GM21529 (cell line): Measurements from ENCODE around the gene WFDC1.

Source experiments
- ATAC-seq: cut with Tn5 transposase; IDR thresholded peaks from one replicate; pipeline ENCODE4 v1.9.1; 2021; ENCODE audit not compliant: unreplicated experiment

Gene WFDC1

DNA sequence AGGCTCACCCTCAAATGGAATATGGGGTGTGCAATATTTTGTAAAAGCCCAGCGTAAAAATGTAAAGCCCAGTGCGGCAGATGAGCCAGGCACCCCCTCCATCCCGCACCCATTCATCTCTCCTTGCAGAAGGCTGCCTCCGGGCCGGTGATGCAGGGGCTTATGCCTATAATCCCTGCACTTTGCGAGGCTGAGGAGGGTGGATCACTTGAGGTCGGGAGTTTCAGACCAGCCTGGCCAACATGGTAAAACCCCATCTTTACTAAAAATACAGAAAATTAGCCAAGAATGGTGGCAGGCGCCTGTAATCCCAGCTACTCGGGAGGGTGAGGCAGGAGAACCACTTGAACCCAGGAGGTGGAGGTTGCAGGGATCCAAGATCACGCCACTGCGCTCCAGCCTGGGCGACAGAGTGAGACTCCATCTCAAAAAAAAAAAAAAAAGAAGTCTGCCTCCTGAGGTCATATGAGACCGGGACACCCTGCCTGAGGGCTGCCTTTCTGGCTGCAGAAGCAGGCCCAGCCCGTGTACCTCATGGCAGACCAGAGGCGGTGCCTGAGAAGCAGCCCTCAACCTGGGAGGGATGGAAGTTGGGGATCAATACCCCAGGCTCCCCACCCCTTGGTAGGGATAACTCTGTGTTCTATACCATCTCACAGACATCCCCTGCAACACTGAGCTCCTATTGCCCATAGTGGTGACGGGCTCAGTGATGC, 56.2 kb downstream of the WFDC1 start:
- no peak for ATAC-seq

- no peak for ATAC-seq
These were observed 57.0 kb downstream of the WFDC1 start for GRCh38 chr16:84351630-84352029.

- ATAC-seq = no peak
These were observed 59.6 kb downstream of the WFDC1 start for GRCh38 chr16:84354306-84354705.

DNA sequence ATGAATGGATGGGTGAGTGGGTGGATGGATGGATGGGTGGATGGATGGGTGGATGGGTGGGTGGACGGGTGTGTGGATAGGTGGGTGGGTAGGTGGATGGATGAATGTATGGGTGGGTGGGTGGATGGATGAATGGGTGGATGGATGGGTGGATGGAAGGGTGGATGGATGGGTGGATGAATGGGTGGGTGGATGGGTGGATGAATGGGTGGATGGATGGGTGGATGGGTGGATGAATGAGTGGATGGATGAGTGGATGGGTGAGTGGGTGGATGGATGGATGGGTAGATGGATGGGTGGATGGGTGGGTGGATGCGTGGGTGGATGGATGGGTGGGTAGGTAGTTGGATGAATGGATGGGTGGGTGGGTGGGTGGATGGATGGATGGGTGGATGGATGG, 60.5 kb downstream of the WFDC1 start:
- ATAC-seq = no peak

DNA sequence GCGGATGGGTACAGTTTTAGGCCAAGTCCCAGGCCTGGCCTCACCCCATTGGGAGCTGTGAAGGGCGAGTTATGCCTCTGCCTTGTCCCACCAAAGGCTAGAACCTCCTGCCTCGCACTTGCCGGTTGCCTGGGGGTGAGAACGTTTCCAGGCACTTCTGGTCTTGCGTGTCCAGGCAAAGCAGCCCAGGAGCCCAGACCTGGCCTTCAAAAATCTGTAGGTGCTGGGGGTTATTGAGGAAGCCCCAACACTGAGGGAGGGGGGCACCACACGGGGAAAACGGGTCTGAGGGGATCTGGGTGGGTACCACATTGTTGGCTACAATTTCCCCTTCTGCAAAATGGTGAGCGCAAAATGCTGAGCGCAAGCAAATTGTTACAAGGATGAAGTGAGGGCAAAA, 61.5 kb downstream of the WFDC1 start:
- no peak for ATAC-seq

GRCh38 chr16:84356591-84357116, 62.0 kb downstream of the WFDC1 start:
- no peak for ATAC-seq

- ATAC-seq = no peak
These were observed 62.5 kb downstream of the WFDC1 start for GRCh38 chr16:84357191-84357651.

DNA sequence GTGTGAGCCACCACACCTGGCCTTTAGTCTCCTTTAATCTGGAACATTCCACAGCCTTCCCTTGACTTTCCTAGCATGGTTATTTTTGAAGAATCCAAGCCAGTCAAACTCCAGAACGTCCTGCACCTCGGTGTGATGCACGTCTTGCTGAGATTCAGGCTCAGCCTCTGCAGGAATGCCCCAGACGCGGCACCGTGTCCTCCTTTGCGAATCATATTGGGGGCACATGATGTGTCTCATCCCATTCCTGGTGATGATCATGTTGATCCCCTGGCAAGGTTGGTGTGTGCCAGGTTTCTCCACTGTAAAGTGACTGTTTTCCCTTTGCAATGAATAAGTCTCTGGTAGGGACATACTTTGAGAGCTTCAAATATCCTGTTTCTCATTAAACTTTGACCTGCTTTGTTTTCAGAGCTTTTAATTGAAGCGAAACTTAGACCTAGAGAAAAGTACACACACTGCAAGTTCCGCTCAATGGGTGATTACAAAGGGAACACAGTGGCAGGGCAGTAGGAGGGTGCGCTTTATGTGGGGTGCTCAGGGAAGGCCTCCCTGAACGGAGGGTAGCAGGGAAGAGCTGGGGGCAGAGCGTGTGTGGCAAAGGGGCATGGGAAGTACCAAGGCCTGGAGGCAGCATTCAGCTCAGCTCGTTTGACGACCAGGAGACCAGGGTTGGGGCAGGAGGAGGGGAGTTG, 64.1 kb downstream of the WFDC1 start:
- ATAC-seq = no peak

- no peak for ATAC-seq
These were observed 64.6 kb downstream of the WFDC1 start for GRCh38 chr16:84359326-84359725.

- ATAC-seq = no peak
These were observed 65.5 kb downstream of the WFDC1 start for GRCh38 chr16:84360170-84360569.

DNA sequence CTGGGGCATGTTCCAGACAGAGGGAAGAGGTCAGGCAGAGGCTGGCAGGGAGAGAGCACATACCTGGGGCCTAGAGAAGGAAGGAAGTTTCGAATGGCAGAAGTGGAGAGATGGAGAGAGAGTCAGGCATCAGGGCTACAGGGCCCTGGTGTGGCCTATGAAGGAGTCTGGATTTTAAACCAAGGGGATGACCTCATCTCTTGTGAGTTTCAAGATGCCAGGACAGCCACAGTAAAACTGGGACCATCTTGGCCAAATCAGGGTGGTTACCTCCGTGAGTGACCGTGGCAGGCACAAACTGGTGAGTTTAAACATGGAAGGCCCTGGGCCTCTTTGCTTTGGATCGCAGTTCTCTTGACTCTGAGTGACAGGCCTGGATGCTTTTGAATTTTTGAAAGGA, 66.1 kb downstream of the WFDC1 start:
- ATAC-seq = no peak

DNA sequence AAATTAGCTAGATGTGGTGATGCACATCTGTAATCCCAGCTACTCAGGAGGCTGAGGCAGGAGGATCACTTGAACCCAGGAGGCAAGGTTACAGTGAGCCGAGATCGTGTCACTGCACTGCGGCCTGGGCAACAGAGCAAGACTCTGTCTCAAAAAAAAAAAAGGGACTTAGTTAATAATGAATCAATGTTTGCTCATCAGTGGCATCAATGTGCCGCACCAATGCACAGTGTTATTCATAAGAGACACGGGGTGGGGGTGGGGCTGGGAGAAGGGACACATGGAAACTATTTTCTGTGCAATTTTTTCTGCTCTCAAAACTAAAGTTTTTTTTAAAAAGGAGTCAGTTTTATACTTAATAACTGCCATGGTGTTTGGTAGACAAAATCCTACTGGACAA, 66.9 kb downstream of the WFDC1 start:
- ATAC-seq = no peak

- no peak for ATAC-seq
These were observed 67.8 kb downstream of the WFDC1 start for GRCh38 chr16:84362471-84362941.

DNA sequence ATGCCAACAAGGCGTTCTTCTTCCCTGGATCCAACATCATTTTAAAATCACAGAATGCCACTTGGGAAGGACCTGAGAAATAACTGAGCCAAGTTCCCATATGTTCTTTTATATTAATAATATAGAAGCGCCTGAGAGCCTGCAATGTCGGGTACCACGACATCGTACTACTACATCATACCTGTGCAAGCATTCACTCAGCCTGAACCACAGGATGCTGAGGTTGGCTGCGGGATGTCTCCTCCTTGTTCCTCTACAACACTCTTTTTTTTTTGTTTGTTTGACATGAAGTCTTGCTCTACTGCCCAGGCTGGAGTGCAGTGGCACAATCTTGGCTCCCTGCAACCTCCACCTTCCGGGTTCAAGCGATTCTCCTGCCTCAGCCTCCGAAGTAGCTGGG, 71.5 kb downstream of the WFDC1 start:
- no peak for ATAC-seq

- no peak for ATAC-seq
These were observed 72.6 kb downstream of the WFDC1 start for GRCh38 chr16:84367297-84367680.

- ATAC-seq = no peak
These were observed 73.2 kb downstream of the WFDC1 start for GRCh38 chr16:84367750-84368307.

DNA sequence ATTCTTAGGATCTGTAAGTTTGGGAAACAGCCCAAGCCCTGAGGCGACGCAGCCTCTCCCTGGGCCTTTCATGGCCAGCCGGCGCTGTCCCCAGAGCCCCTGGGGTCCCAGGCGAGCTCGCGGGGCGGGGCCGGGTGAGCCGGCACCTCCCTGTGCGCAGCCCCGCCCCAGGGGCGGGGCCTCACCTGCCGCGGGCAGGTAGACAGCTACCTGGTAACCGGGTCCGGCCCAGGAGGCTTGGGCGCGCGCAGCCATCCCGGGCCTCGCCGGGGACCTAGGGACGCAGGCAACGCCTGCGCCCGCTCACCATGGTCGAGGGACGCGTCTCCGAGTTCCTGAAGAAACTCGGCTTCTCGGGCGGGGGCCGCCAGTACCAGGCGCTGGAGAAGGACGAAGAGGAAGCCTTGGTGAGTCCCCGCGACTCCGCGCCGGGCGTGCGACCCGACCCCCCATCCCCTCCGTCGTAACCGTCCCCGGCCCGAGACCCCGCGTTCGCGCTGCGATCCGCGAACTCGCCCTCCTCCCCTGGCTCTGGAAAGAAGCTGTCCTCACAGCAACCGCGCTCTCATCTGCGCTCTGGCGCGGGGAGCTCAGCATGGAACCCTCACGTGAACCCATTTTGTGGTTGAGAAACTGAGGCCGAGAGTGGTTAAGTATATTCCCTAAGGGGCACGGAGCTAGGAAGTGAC, 73.8 kb downstream of the WFDC1 start, which contains the start of gene ATP2C2:
ATP2C2 (plus strand) TSS at position 231 of the 689 bp plus-strand sequence; CDS start at position 309, 78 bp downstream.
- ATAC-seq = no peak

GRCh38 chr16:84369105-84369504, 74.4 kb downstream of the WFDC1 start:
- ATAC-seq = no peak

GRCh38 chr16:84369938-84370627, 75.4 kb downstream of the WFDC1 start:
- no peak for ATAC-seq

GRCh38 chr16:84370723-84371552, 76.3 kb downstream of the WFDC1 start:
- ATAC-seq = no peak
